GM21529 (cell line): Measurements from ENCODE around the gene TNFAIP3.
"Not testable (repeated sequence)": the region's sequence is repeated elsewhere in the genome, so short reads cannot be mapped to it uniquely, and the experiment has no call there.

Source experiments
- ATAC-seq: cut with Tn5 transposase; IDR thresholded peaks from one replicate; pipeline ENCODE4 v1.9.1; 2021; ENCODE audit not compliant: unreplicated experiment

Gene TNFAIP3

DNA sequence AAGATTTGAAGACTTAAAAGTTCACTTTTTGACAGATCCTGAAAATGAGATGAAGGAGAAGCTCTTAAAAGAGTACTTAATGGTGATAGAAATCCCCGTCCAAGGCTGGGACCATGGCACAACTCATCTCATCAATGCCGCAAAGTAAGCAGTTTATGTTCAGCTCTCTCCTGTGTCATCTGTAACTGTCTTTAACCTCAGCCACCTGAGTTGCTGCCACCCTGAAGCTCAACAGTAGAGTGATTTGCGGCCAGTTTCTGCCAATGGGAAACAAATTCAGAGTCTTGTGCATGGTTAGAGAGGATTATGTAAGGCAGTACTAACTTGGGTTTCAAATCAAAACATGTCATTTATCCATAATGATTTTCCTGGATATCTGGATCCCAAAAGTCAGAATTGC, 10.1 kb downstream of the TNFAIP3 start:
- ATAC-seq: no peak

DNA sequence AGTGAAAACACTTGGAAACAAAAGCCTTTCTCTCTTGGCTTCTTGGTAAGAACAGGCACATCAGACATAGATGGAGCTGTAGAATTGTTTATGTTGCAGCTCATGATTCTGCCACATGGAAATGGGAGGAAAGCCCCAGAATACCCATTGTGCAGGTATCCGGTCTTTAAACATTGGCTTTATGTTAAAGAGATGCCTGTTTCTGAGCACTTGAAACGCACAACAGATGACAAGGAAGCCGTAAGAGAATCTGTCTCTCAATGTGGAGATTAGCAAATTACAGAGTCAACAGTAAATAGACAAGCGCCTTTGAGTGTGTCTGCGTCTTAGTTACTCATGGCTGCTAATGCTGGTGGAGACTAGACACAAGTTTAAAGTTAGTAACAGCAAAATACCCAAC, 10.5 kb downstream of the TNFAIP3 start:
- no peak for ATAC-seq

DNA sequence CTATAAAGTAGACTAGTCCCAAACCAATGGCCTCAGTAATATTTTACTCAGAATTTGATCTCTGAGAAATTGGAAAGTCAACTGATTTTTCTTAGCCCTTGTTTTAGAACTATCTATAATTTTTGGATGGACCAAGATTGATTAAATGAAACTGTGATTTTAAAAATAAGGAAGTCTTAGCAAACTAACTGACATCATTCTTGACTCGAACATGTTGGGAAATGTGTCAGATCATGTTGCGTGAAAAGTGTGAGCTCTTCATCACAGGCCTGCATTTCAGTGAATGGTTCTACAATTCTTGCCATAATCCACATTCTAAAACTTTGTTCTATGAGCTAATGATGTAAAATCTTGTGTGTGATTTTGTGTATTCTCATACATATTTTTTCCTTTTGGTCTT, 11.0 kb downstream of the TNFAIP3 start:
- no peak for ATAC-seq

DNA sequence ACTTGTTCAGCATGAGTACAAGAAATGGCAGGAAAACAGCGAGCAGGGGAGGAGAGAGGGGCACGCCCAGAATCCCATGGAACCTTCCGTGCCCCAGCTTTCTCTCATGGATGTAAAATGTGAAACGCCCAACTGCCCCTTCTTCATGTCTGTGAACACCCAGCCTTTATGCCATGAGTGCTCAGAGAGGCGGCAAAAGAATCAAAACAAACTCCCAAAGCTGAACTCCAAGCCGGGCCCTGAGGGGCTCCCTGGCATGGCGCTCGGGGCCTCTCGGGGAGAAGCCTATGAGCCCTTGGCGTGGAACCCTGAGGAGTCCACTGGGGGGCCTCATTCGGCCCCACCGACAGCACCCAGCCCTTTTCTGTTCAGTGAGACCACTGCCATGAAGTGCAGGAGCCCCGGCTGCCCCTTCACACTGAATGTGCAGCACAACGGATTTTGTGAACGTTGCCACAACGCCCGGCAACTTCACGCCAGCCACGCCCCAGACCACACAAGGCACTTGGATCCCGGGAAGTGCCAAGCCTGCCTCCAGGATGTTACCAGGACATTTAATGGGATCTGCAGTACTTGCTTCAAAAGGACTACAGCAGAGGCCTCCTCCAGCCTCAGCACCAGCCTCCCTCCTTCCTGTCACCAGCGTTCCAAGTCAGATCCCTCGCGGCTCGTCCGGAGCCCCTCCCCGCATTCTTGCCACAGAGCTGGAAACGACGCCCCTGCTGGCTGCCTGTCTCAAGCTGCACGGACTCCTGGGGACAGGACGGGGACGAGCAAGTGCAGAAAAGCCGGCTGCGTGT, 11.6 kb downstream of the TNFAIP3 start:
- ATAC-seq: no peak

DNA sequence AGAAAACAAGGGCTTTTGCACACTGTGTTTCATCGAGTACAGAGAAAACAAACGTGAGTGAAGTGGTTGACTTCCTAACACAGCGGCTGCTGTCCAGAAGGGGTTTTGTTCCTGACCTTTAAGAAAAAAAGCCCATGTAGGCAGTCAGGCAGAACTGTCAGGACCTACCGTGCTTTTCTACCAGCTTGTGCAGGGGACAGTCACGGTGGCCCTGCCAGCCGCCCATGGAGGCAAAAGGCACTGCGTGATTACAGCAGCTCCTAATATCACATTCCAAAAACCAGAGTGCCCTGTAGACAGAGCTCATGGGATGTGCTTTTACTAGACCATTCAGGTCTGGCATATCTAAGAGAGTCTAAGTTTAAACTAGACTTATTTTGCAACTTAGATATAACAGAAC, 12.2 kb downstream of the TNFAIP3 start:
- no peak for ATAC-seq

DNA sequence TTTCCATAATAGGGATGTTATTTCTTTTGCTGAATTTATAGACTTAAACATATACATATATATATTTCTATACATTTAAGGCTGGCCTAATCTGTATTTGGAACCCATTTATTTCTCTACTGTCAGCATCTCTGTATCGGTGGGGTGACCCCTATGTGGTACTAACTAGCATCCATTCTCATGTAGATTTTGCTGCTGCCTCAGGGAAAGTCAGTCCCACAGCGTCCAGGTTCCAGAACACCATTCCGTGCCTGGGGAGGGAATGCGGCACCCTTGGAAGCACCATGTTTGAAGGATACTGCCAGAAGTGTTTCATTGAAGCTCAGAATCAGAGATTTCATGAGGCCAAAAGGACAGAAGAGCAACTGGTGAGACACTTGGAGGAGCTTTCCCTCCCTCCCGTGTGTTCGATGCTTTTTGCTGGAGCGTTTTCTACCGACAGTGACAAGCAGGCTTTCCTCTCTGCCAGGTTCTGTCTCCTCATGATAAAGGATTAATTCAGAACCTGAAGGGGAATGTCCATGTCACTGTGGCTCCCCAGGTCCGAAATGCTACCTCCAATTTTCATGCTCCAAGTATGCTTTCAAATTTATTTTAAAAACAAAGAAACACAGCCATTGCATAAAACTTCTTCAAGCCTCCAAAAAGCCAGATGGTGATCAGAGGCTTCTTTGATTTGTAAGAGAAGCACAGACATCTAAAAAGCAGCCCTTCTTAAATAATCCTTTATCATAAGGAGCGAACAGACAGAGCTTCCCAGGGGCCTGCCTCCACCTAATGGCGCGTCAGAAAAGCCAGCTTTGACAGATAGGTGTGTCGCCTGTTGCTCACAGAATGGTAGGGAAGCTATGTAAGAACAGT, 13.1 kb downstream of the TNFAIP3 start:
- no peak for ATAC-seq

DNA sequence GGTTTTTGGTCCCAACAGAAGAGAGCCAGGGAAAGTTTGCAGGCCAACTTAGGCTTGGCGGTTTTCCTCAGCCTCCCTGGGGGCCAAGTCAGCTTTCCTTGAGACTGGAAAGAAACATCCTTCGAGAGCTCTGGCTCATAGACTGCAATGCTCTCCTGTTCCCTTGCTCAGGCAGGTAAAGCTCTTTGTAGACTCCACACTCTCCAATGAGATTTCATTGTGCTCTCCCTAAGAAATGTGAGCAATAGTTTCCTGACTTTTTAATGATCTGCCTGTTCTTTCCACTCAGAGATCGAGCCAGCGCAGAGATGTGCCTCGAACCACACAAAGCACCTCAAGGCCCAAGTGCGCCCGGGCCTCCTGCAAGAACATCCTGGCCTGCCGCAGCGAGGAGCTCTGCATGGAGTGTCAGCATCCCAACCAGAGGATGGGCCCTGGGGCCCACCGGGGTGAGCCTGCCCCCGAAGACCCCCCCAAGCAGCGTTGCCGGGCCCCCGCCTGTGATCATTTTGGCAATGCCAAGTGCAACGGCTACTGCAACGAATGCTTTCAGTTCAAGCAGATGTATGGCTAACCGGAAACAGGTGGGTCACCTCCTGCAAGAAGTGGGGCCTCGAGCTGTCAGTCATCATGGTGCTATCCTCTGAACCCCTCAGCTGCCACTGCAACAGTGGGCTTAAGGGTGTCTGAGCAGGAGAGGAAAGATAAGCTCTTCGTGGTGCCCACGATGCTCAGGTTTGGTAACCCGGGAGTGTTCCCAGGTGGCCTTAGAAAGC, 13.9 kb downstream of the TNFAIP3 start:
- ATAC-seq: no peak

DNA sequence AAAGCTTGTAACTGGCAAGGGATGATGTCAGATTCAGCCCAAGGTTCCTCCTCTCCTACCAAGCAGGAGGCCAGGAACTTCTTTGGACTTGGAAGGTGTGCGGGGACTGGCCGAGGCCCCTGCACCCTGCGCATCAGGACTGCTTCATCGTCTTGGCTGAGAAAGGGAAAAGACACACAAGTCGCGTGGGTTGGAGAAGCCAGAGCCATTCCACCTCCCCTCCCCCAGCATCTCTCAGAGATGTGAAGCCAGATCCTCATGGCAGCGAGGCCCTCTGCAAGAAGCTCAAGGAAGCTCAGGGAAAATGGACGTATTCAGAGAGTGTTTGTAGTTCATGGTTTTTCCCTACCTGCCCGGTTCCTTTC, 14.4 kb downstream of the TNFAIP3 start:
- ATAC-seq: no peak

DNA sequence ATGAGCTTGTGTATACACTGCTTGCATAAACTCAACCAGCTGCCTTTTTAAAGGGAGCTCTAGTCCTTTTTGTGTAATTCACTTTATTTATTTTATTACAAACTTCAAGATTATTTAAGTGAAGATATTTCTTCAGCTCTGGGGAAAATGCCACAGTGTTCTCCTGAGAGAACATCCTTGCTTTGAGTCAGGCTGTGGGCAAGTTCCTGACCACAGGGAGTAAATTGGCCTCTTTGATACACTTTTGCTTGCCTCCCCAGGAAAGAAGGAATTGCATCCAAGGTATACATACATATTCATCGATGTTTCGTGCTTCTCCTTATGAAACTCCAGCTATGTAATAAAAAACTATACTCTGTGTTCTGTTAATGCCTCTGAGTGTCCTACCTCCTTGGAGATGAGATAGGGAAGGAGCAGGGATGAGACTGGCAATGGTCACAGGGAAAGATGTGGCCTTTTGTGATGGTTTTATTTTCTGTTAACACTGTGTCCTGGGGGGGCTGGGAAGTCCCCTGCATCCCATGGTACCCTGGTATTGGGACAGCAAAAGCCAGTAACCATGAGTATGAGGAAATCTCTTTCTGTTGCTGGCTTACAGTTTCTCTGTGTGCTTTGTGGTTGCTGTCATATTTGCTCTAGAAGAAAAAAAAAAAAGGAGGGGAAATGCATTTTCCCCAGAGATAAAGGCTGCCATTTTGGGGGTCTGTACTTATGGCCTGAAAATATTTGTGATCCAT, 15.3 kb downstream of the TNFAIP3 start:
- peak; percentile 31 for ATAC-seq

DNA sequence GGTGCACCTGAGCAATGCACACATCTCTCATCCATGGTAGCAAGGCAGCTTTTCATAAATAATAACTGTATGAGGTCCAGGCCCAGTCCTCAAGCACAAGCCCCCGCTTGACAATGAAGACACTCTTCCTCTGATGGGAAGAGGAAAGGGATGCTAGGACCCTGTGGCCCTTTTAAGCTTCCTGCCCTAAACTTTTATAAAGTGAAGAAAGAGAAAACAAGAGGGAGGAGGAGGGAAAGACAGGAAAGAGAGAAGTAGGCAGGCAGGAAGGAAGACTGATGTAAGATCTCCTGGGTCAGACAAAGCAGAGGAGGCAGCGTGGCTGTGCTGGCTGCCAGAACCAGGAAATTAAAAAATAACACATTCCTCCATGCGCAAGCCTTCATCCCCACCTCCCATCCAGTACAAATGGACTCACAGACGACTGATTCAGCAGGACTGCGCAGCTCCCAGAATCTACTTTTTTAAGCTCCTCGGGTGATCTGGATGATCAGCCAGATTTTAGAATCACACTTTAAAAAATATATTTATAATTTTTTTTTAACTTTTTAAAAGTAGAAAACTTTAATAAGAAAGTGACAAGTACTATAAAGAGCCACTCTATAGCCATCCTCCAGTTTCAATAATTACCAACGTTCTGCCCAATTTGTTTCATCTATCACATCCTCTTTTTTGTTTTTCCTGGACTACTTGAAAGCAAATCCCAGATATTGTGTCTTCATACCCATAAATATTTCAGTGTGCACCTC, 16.5 kb downstream of the TNFAIP3 start:
- ATAC-seq: no peak

DNA sequence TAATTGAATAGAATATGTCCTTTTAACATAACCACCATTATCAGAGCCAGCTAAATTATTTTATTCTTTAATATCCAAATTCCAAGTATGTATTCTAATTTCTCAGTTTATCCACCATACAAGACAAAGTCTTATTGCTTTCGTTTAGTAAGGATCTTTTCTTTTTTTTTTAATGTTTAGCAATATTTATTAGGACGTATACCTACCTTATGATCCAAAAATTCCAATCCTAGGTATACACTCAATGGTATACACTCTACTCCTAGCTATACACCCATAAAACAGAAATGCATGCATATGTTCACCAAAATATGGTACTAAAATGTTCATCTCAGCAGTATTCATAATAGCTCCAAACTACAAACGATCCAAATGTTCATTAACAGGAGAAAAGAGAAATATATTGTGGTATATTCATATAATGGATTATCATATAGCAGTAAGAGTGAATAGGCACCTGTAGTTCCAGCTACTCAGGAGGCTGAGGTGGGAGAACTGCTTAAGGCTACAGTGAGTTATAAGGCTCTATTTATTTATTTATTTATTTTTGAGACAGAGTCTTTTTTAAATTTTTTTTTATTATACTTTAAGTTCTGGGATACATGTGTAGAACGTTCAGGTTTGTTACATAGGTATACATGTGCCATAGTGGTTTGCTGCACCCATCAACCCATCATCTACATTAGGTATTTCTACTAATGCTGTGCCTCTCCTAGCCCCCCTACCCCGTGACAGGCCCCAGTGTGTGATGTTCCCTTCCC, 17.3 kb downstream of the TNFAIP3 start:
- no peak for ATAC-seq

DNA sequence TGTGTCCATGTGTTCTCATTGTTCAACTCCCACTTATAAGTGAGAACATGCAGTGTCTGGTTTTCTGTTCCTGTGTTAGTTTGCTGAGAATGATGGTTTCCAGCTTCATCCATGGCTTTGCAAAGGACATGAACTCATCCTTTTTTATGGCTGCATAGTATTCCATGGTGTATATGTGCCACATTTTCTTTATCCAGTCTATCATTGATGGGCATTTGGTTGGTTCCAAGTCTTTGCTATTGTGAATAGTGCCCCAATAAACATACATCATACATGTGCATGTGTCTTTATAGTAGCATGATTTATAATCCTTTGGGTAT, 17.8 kb downstream of the TNFAIP3 start:
- not testable (repeated sequence) for ATAC-seq

DNA sequence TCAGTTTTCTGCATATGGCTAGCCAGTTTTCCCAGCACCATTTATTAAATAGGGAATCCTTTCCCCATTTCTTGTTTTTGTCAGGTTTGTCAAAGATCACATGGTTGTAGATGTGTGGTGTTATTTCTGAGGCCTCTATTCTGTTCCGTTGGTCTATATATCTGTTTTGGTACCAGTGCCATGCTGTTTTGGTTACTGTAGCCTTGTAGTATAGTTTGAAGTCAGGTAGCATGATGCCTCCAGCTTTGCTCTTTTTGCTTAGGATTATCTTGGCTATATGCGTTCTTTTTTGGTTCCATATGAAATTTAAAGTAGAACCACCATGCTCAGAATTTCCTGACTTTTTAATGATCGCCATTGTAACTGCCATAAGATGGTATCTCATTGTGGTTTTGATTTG, 19.2 kb downstream of the TNFAIP3 start:
- not testable (repeated sequence) for ATAC-seq

DNA sequence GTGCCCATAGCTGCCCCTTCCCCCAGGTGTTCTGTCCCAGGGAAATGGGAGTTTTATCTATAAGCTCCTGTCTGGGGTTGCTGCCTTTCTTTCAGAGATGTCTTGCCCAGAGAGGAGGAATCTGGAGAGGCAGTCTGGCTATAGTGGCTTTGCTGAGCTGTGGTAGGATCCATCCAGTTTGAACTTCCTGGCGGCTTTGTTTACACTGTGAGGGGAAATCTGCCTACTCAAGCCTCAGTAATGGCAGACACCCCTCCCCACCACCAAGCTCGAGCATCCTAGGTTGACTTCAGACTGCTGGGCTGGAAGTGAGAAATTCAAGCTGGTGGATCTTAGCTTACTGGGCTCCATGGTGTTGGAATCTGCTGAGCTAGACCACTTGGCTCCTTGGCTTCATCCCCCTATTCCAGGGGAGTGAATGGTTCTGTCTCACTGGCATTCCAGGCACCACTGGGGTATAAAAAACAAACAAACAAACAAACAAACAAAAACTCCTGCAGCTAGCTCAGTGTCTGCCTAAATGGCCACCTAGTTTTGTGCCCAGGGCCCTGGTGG, 24.0 kb downstream of the TNFAIP3 start:
- ATAC-seq: no peak

DNA sequence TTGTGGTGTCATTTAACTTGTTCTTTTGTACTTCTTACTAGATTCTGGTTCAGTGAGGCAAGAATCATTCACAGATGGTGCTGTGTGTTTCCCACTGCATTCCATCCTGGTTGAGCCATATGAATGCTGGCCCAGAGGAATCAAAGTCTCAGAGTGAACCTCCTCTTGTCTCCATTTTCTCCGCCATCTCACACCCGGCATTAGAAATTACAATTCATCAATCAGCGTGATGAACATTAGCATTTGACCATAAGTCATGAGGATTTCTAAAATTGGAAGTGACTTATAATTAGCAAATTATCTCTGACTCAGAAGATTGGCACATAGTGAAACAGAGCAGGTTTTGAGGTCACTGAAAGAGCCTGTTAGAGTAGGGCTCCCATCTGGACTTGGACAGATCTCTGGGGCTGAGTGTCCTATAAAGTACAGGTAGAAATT, 25.2 kb downstream of the TNFAIP3 start:
- ATAC-seq: no peak

DNA sequence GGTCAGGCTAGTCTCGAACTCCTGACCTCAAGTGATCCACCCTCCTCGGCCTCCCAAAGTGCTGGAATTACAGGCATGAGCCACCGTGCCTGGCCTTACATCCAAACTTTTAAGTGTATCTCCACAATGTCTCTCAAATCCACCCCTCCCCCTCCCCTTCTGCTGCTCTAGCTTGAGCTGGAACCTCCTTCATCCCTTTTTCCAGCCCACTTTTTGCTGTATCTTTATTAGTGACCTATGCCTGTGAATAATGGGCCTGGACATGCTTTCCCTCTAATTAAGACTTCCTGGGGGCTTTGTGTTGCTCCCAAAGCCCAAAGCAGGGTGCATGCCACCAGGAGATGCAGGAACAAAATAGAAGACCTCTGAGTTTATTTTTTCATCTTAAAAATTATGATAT, 26.1 kb downstream of the TNFAIP3 start:
- no peak for ATAC-seq

DNA sequence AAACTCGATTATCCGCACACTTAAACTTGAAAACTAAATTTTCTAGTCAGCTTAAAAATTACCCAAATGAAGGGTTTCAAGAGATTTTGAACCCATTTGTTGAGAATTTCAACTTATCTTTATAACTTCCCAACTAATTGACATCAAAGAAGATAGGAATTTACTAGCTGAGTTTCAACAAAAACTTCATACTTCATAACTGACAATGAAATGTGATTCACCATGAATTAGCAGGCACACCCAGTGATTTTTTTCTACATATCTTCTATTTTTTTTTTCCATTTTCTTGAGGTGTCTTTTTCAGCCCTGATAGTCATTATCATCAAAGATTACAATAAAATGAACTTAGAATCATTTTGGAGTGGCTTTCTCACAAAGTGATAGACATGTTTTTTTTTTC, 26.7 kb downstream of the TNFAIP3 start:
- no peak for ATAC-seq

DNA sequence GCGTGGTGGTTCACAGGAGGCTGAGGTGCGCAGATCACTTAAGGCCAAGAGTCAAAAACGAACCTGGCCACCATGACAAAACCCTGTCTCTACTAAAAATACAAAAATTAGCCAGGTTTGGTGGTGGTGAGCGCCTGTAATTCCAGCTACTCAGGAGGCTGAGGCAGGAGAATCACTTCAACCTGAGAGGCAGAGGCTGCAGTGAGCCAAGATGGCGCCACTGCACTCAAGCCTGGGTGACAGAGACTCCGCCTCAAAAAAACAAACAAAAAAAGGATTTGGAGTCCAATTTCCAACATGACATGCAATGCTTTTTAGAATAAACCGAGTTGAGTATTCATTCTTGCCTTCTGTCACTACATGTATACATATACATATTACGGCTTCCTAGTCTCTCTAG, 27.3 kb downstream of the TNFAIP3 start:
- ATAC-seq: not testable (repeated sequence)

DNA sequence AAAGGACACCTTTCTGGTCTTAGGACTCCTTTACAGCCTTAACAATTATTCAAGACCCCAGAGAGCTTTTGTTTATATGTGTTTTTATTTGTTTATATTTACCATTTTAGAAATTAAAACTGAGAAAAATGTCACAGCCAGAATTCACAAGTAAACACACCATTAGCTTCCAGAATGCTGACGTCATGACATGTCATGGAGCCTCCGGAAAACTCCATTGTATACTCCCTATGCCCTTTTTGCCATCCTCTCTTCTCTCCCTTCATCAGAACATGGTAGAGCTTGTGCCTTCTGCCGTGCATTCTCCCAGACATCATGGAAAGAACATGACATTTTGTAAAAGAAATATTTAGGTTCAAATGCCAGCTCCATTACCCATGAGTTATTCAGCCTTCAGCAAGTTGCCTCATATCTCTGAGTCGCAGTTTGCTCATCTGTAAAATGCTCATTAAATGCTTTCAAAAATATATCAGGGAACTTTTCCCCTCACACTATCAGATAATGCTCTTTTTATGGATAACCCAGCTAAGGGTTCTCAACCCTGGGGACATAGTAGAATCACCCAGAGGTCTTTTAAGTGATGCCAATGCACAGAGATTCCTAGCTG, 27.8 kb downstream of the TNFAIP3 start:
- ATAC-seq: no peak
